ENCODE measurements around the gene GRIN3B. TPM values are rescaled to one million over a fixed set of nuclear protein-coding genes. Genes with fewer than 3 reads are reported as not detected.

Gene GRIN3B
- total and polyA plus RNA-seq, 2 donors (not counting 1 experiment from before 2014, with no cell fraction given): 0.10 to 0.42 TPM

DNA sequence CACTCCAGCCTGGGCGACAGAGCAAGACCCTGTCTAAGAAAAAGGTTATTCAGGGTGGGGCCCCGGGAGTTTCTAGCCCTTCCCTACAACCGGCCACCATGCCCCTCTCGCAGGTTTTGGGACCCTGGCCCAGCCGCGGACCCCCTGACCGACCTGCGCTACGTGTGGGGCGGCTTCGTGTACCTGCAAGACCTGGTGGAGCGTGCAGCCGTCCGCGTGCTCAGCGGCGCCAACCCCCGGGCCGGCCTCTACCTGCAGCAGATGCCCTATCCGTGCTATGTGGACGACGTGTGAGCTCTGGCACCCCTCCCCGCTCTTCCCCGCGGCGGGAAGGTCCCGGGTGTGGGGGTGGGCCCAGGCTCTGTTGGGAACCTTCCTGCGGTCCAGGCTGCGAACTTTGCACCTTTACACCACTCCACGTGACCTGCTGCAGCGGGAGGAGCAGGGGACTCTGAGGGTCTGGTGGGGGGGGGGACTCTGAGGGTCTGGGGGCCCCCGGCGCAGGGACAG lies 46.0 kb downstream of the GRIN3B start:
- no peak overlapping the region for H3K27ac Mint-ChIP-seq
- peaks cover 0 to 64% of the 10 kb centered on the region in 2 experiments for H3K36me3 ChIP-seq (replicated peaks in 1 of 2; ENCODE audit: control extremely low read depth in 1 of 2, control insufficient read depth in 1 of 2, extremely low read depth in 1 of 2, insufficient read depth in 2 of 2, low read length in 1 of 2)
- H3K27ac ChIP-seq (ENCODE audit: low read length in 2 of 2): no peak overlapping the region
- H3K27me3 Mint-ChIP-seq: no peaks in the 10 kb centered on the region
- H3K4me3 Mint-ChIP-seq: no peak overlapping the region
- H3K4me1 ChIP-seq (ENCODE audit: control insufficient read depth in 2 of 2, insufficient read depth in 2 of 2, low read length in 2 of 2): peaks cover 9 to 22% of the 10 kb centered on the region in 2 donors
- no peaks in the 10 kb centered on the region for H3K9me3 Mint-ChIP-seq (ENCODE audit: insufficient read depth)
- no peak for DNase-seq
- peaks cover 10% of the 10 kb centered on the region for H3K4me1 Mint-ChIP-seq
- H3K9ac ChIP-seq (ENCODE audit: low read length): no peak overlapping the region
- H3K27me3 ChIP-seq (replicated peaks in 1 of 4; ENCODE audit: control extremely low read depth in 1 of 4, control insufficient read depth in 3 of 4, insufficient read depth in 4 of 4, low read length in 3 of 4): no peaks in the 10 kb centered on the region
- 97% methylated on average over 30 of the region's 33 CpGs for WGBS (ENCODE audit: insufficient coverage)
- no peak for TF ChIP-seq EZH2 (IDR thresholded peaks at IDR 0.05; ENCODE audit: borderline replicate concordance, insufficient read depth, low read depth, low read length, poor library complexity, severe bottlenecking)
- peaks cover 60% of the 10 kb centered on the region for H4K20me1 ChIP-seq (ENCODE audit: control insufficient read depth, insufficient read depth, low read length, poor library complexity, severe bottlenecking)
- H3K79me2 ChIP-seq (ENCODE audit: control insufficient read depth, insufficient read depth, low read length): peaks cover 50% of the 10 kb centered on the region
- no peak overlapping the region for H2AFZ ChIP-seq (ENCODE audit: insufficient read depth, low read depth, low read length, poor library complexity, severe bottlenecking)
- no peak overlapping the region for H3K4me3 ChIP-seq (ENCODE audit: control extremely low read depth in 1 of 5, extremely low read depth in 1 of 5, insufficient read depth in 1 of 5, low read depth in 2 of 5, low read length in 4 of 5)
- POLR2A ChIA-PET: no interaction called here
- no peak for ATAC-seq (ENCODE audit: low read depth)
- intact Hi-C loops (cut with micrococcal nuclease): no loop called here
- CTCF ChIA-PET: interaction anchor here (1.7 kb wide), 1 partner anchor 39 kb away, joined by 4 read pairs; no protein-coding TSS in a partner anchor
- no peak overlapping the region for H3K4me2 ChIP-seq (replicated peaks; ENCODE audit: low read depth, low read length, poor library complexity, severe bottlenecking)
- peaks cover 0 to 4% (median 0%) of the 10 kb centered on the region in 3 donors for H3K9me3 ChIP-seq (ENCODE audit: control extremely low read depth in 1 of 3, control insufficient read depth in 2 of 3, insufficient read depth in 1 of 3, low read length in 2 of 3)

DNA sequence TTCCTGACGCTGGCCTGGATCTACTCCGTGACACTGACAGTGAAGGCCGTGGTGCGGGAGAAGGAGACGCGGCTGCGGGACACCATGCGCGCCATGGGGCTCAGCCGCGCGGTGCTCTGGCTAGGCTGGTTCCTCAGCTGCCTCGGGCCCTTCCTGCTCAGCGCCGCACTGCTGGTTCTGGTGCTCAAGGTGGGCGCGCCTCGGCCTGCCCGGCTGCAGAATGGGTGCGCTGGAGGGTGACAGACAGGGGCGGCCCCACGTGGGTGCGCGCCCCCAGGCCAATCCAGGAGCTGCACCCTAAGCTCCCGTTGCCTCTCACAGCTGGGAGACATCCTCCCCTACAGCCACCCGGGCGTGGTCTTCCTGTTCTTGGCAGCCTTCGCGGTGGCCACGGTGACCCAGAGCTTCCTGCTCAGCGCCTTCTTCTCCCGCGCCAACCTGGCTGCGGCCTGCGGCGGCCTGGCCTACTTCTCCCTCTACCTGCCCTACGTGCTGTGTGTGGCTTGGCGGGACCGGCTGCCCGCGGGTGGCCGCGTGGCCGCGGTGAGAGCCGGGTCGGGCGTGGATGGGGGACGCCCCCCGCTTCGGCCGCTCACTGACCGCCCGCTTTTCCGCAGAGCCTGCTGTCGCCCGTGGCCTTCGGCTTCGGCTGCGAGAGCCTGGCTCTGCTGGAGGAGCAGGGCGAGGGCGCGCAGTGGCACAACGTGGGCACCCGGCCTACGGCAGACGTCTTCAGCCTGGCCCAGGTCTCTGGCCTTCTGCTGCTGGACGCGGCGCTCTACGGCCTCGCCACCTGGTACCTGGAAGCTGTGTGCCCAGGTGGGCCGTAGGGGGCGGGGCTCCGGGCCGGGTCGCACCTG lies 46.8 kb downstream of the GRIN3B start:
- Mint-ChIP-seq H3K4me3 (no peak overlapping the region), H3K27ac (no peak overlapping the region), H3K9me3 (ENCODE audit: insufficient read depth) (no peaks in the 10 kb centered on the region), H3K27me3 (no peaks in the 10 kb centered on the region), H3K4me1 (peaks cover 10% of the 10 kb centered on the region)
- H3K9me3 ChIP-seq (ENCODE audit: control extremely low read depth in 1 of 3, control insufficient read depth in 2 of 3, insufficient read depth in 1 of 3, low read length in 2 of 3): peaks cover 0 to 7% (median 0%) of the 10 kb centered on the region in 3 donors
- TF ChIP-seq, protein P1, sequence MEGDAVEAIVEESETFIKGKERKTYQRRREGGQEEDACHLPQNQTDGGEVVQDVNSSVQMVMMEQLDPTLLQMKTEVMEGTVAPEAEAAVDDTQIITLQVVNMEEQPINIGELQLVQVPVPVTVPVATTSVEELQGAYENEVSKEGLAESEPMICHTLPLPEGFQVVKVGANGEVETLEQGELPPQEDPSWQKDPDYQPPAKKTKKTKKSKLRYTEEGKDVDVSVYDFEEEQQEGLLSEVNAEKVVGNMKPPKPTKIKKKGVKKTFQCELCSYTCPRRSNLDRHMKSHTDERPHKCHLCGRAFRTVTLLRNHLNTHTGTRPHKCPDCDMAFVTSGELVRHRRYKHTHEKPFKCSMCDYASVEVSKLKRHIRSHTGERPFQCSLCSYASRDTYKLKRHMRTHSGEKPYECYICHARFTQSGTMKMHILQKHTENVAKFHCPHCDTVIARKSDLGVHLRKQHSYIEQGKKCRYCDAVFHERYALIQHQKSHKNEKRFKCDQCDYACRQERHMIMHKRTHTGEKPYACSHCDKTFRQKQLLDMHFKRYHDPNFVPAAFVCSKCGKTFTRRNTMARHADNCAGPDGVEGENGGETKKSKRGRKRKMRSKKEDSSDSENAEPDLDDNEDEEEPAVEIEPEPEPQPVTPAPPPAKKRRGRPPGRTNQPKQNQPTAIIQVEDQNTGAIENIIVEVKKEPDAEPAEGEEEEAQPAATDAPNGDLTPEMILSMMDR (IDR thresholded peaks at IDR 0.05): no peak
- no peak for TF ChIP-seq EZH2 (IDR thresholded peaks at IDR 0.05; ENCODE audit: borderline replicate concordance, insufficient read depth, low read depth, low read length, poor library complexity, severe bottlenecking)
- ATAC-seq (ENCODE audit: low read depth) (no peak), DNase-seq (no peak)
- H3K4me3 ChIP-seq (ENCODE audit: control extremely low read depth in 1 of 5, extremely low read depth in 1 of 5, insufficient read depth in 1 of 5, low read depth in 2 of 5, low read length in 4 of 5): no peak overlapping the region
- H2AFZ ChIP-seq (ENCODE audit: insufficient read depth, low read depth, low read length, poor library complexity, severe bottlenecking): no peak overlapping the region
- intact Hi-C loops (cut with micrococcal nuclease): no loop called here
- CTCF ChIA-PET: interaction anchor here (0.9 to 1.7 kb wide), 3 partner anchors 17 to 152 kb away, joined by 3 to 9 read pairs (median 4); no protein-coding TSS in a partner anchor
- POLR2A ChIA-PET: interaction anchor here (0.5 to 1.3 kb wide), 4 partner anchors 11 to 27 kb away, joined by 3 to 6 read pairs (median 5); no protein-coding TSS in a partner anchor
- peak overlapping the region; percentile 19 for H3K4me2 ChIP-seq (replicated peaks; ENCODE audit: low read depth, low read length, poor library complexity, severe bottlenecking)
- H3K4me1 ChIP-seq (ENCODE audit: control insufficient read depth in 2 of 2, insufficient read depth in 2 of 2, low read length in 2 of 2): peaks cover under 1 to 13% of the 10 kb centered on the region in 2 donors
- peaks cover 51% of the 10 kb centered on the region for H4K20me1 ChIP-seq (ENCODE audit: control insufficient read depth, insufficient read depth, low read length, poor library complexity, severe bottlenecking)
- H3K36me3 ChIP-seq (replicated peaks in 1 of 2; ENCODE audit: control extremely low read depth in 1 of 2, control insufficient read depth in 1 of 2, extremely low read depth in 1 of 2, insufficient read depth in 2 of 2, low read length in 1 of 2): peaks cover 0 to 67% of the 10 kb centered on the region in 2 experiments
- H3K79me2 ChIP-seq (ENCODE audit: control insufficient read depth, insufficient read depth, low read length): peaks cover 41% of the 10 kb centered on the region
- 81% methylated on average over 71 of the region's 77 CpGs for WGBS (ENCODE audit: insufficient coverage)
- no peak overlapping the region for H3K9ac ChIP-seq (ENCODE audit: low read length)
- H3K27ac ChIP-seq (ENCODE audit: low read length in 2 of 2): no peak overlapping the region
- no peaks in the 10 kb centered on the region for H3K27me3 ChIP-seq (replicated peaks in 1 of 4; ENCODE audit: control extremely low read depth in 1 of 4, control insufficient read depth in 3 of 4, insufficient read depth in 4 of 4, low read length in 3 of 4)

Measured in B cell (primary cell).